ENCODE data around the gene PLA2G2F. TPM values are rescaled to one million over a fixed set of nuclear protein-coding genes. Genes with fewer than 3 reads are reported as not detected.

PLA2G2F gene
- total and polyA plus RNA-seq, 2 donors (not counting 3 experiments of a cell fraction or from before 2014, with no cell fraction given): not detected

DNA sequence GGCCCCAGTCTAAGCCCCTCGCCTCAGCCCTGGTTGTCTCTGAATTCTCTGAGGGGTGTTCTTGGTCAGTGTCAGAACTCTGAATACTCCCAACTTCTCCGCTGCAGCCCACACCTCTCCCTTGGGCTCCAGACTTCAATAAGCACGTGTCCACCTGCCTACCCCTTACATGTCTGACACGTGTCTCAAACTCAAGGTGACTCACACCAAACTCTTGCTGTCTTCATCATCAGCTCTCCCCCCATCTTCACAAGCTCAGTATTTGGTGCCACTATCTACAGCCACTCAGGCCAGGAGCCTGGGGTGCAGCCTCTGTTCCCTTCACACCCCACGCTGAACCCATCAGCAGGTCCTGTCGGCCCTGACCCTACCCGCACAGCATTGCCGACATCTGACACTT lies 28.0 kb downstream of the PLA2G2F start:
- Histone ChIP-seq H3K27ac (ENCODE audit: insufficient read depth, low read depth, low read length) (no peak overlapping the region), H3K27me3 (ENCODE audit: control insufficient read depth in 2 of 2, insufficient read depth in 2 of 2, low read length in 2 of 2) (no peaks in the 10 kb centered on the region), H3K36me3 (ENCODE audit: control insufficient read depth in 2 of 2, extremely low read depth in 1 of 2, insufficient read depth in 2 of 2, low read length in 2 of 2) (no peaks in the 10 kb centered on the region), H4K20me1 (replicated peaks; ENCODE audit: control insufficient read depth, extremely low read depth, insufficient read depth, low read length) (no peaks in the 10 kb centered on the region), H3K9ac (replicated peaks; ENCODE audit: extremely low read depth, insufficient read depth, low read length) (no peak overlapping the region), H3K4me1 (ENCODE audit: control insufficient read depth, extremely low read depth, insufficient read depth, low read length) (no peaks in the 10 kb centered on the region), H3K4me2 (ENCODE audit: insufficient read depth, low read length) (no peak overlapping the region), H3K4me3 (replicated peaks in 1 of 3; ENCODE audit: insufficient read depth in 1 of 3, low read depth in 1 of 3, low read length in 3 of 3) (no peak overlapping the region), H2AFZ (ENCODE audit: low read depth, low read length) (no peak overlapping the region), H3K9me1 (replicated peaks; ENCODE audit: control insufficient read depth, extremely low read depth, insufficient read depth, low read length) (no peaks in the 10 kb centered on the region), H3K79me2 (ENCODE audit: control insufficient read depth, insufficient read depth, low read length) (no peaks in the 10 kb centered on the region), H3K9me3 (replicated peaks; ENCODE audit: control insufficient read depth, insufficient read depth, low read length) (no peaks in the 10 kb centered on the region)
- ChIA-PET POLR2A (no interaction called here), CTCF (interaction anchor here (0.9 to 7.6 kb wide), 2 partner anchors 14 to 27 kb away, joined by 3 to 65 read pairs; no protein-coding TSS in a partner anchor)
- dilution Hi-C loops (cut with MboI; ENCODE audit: extremely low pct_ligation_motif_present, low sequenced_read_pairs) (no loop called here), intact Hi-C loops (cut with micrococcal nuclease) (no loop called here)
- BruUV-seq (replicated peaks): no TSS peak
- FAIRE-seq (no peak), DNase-seq (ENCODE audit: low read depth, low spot score) (no peak)
- TF ChIP-seq GATA2 (IDR thresholded peaks at IDR 0.05; ENCODE audit: insufficient read depth, insufficient read length, low read depth, low read length): no peak
- TF ChIP-seq JUN (IDR thresholded peaks at IDR 0.05; ENCODE audit: borderline replicate concordance, insufficient read depth, insufficient read length, low read depth): no peak
- TF ChIP-seq MYC (IDR thresholded peaks at IDR 0.05; ENCODE audit: low read depth, low read length): no peak
- no peak for TF ChIP-seq FOS (IDR thresholded peaks at IDR 0.05; ENCODE audit: borderline replicate concordance, insufficient read depth, low read length)
- no peak for TF ChIP-seq POLR2A (IDR thresholded peaks at IDR 0.05; ENCODE audit: low read depth, low read length)
- TF ChIP-seq EZH2 (IDR thresholded peaks at IDR 0.05; ENCODE audit: borderline replicate concordance, low read depth, low read length, severe bottlenecking): no peak
- TF ChIP-seq, protein P1, sequence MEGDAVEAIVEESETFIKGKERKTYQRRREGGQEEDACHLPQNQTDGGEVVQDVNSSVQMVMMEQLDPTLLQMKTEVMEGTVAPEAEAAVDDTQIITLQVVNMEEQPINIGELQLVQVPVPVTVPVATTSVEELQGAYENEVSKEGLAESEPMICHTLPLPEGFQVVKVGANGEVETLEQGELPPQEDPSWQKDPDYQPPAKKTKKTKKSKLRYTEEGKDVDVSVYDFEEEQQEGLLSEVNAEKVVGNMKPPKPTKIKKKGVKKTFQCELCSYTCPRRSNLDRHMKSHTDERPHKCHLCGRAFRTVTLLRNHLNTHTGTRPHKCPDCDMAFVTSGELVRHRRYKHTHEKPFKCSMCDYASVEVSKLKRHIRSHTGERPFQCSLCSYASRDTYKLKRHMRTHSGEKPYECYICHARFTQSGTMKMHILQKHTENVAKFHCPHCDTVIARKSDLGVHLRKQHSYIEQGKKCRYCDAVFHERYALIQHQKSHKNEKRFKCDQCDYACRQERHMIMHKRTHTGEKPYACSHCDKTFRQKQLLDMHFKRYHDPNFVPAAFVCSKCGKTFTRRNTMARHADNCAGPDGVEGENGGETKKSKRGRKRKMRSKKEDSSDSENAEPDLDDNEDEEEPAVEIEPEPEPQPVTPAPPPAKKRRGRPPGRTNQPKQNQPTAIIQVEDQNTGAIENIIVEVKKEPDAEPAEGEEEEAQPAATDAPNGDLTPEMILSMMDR (IDR thresholded peaks at IDR 0.05; ENCODE audit: extremely low read depth in 1 of 2, insufficient read depth in 1 of 2, low read depth in 1 of 2, low read length in 2 of 2): no peak
- TF ChIP-seq, protein P2, sequence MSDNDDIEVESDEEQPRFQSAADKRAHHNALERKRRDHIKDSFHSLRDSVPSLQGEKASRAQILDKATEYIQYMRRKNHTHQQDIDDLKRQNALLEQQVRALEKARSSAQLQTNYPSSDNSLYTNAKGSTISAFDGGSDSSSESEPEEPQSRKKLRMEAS (IDR thresholded peaks at IDR 0.05; ENCODE audit: insufficient read depth, insufficient read length): no peak
- TF ChIP-seq POLR2AphosphoS5 (IDR thresholded peaks at IDR 0.05; ENCODE audit: insufficient read depth, low read depth, low read length): no peak

Measured in endothelial cell of umbilical vein (primary cell).